T-helper 2 cell treated with Interferon-gamma antibody and Interleukin-4, amounts not matched to agents 5 μg/mL and 100 μg/mL, for 36 hours (primary cell): ENCODE data around the gene ACBD5.
A peak's percentile ranks its signal among the peaks of the same experiment; 100 is the strongest.
"Not testable (repeated sequence)": the region's sequence is repeated elsewhere in the genome, so short reads cannot be mapped to it uniquely, and the experiment has no call there.

Source experiments
- DNase-seq: peaks from one replicate; pipeline ENCODE4 v3.0.0; 2021; ENCODE audit warnings: low spot score
- H3K27ac Mint-ChIP-seq: one replicate; pipeline ENCODE4 v1.8.0; 2021; ENCODE audit warnings: mild to moderate bottlenecking, mixed read lengths
- H3K27me3 Mint-ChIP-seq: one replicate; pipeline ENCODE4 v1.8.0; 2021; ENCODE audit warnings: low read depth, mixed read lengths
- H3K36me3 Mint-ChIP-seq: one replicate; pipeline ENCODE4 v1.8.0; 2021; ENCODE audit warnings: low read depth, mixed read lengths
- H3K4me1 Mint-ChIP-seq: one replicate; pipeline ENCODE4 v1.8.0; 2021; ENCODE audit warnings: low read depth, mixed read lengths
- H3K4me3 Mint-ChIP-seq: one replicate; pipeline ENCODE4 v1.8.0; 2022; ENCODE audit warnings: mild to moderate bottlenecking, moderate library complexity, mixed read lengths
- H3K9me3 Mint-ChIP-seq: one replicate; pipeline ENCODE4 v1.8.0; 2021; ENCODE audit warnings: mixed read lengths

ACBD5 gene

DNA sequence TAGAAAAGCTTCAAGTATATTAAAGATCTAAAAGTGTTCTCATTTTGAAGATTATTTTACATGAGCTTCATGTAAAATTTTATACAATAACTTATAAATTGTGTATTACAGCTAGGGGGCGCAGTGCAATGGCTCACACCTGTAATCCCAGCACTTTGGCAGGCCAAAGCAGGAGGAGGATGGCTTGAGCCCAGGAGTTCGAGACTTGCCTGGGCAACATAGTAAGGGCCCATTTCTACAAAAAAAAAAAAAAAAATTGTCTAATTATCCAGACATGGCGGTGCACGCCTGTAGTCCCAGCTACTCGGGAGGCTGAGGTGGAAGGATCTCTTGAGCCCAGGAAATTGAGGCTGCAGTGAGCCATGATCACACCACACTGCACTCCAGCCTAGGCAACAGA lies 16.6 kb downstream of the ACBD5 start:
- Mint-ChIP-seq H3K4me1 (peaks cover 11% of the 10 kb centered on the region), H3K4me3 (no peak overlapping the region), H3K36me3 (peaks cover 18% of the 10 kb centered on the region), H3K27ac (no peak overlapping the region), H3K27me3 (no peaks in the 10 kb centered on the region), H3K9me3 (no peaks in the 10 kb centered on the region)
- peak; percentile 10 for DNase-seq

DNA sequence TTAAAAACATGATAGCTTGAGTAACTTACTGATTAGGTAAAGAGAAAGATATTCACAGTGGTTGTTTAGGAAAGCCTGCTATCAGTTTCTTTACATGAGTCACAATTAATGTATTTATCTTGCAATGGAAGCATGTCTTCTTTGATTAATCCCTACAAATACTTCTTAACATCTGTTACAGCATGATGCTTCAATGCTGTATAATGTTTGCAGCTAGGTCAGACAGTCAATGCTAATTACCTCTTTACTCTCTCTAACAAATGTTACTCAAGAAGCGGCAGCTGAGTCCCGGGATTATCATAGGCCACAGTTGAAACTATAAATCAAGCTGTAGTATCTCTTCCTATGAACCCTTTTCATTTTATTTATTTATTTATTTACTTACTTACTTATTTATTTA lies 33.2 kb downstream of the ACBD5 start:
- Mint-ChIP-seq H3K27me3 (no peaks in the 10 kb centered on the region), H3K4me3 (no peak overlapping the region), H3K27ac (no peak overlapping the region), H3K4me1 (no peaks in the 10 kb centered on the region), H3K9me3 (no peaks in the 10 kb centered on the region), H3K36me3 (peaks cover 30% of the 10 kb centered on the region)
- no peak for DNase-seq

DNA sequence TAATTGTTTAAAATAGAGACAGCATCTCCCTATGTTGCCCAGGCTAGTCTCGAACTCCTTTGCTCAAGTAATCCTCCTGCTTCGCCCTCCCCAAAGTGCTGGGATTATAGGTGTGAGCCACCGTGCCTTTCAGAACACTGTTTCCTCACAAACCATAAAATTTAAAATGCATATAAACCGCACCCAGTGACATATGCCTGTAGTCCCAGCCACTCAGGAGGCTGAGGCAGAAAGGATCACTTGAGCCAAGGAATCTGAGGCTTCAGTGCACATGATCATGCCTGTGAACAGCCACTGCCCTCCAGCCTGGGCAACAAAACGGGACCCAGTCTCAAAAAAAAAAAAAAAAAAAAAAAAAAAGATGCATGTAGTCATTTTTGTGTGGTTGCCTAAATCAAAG lies 36.8 kb downstream of the ACBD5 start:
- Mint-ChIP-seq H3K27me3 (no peaks in the 10 kb centered on the region), H3K4me3 (no peak overlapping the region), H3K9me3 (no peaks in the 10 kb centered on the region), H3K36me3 (peaks cover 17% of the 10 kb centered on the region), H3K27ac (no peak overlapping the region), H3K4me1 (no peaks in the 10 kb centered on the region)
- no peak for DNase-seq

DNA sequence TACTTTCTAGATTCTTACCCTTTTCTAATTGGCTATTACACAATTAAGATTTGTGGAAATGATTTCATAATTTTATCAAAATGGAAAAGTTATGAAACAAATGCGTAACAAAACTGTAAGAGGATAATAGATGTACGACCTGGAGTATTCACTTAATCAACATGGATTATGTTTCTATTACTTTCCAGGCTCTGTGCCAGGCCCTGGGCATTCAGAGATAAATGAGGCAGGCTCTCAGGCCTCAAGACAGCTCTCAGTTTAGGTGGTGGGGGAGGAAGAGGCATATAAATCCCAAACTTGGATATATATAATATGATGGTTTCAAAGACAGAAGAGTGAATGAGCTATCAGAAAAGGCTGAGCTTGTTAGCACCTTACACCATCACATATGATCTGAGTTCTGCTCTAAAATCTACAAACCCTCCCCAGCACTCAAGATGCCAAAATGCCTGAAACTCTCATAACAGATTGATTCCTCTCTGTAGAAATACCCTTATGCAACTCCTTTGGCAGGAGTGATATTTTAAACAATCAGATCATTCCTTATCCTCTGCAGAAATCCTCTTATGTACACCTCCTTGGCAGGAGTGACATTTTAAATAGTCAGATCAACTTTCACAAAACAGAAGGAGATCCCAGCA lies 42.5 kb downstream of the ACBD5 start:
- Mint-ChIP-seq H3K27ac (no peak overlapping the region), H3K4me3 (no peak overlapping the region)

DNA sequence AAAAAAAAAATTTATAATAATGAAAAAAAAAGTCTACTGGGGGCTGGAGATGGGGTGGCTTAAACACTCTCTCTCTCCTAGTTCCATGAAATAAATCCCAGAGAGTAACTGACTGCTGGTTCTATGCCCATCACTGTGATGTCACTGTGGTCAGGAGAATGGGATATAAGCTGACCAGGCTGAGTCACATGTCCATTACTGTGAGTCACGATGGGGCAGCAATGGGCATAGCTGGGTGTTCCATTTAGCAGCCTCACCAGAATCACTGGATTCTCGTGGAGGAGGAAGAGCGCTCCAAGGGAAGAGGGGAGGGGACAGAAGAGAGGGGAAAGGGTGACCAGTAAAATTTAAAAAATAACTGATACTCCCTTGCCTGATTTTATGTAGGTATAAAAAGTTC lies 48.3 kb downstream of the ACBD5 start:
- Mint-ChIP-seq H3K9me3 (no peaks in the 10 kb centered on the region), H3K36me3 (peaks cover 2% of the 10 kb centered on the region), H3K27ac (no peak overlapping the region), H3K4me3 (no peak overlapping the region), H3K27me3 (no peaks in the 10 kb centered on the region), H3K4me1 (no peaks in the 10 kb centered on the region)
- DNase-seq = no peak

More for the DNA sequence above, 42.5 kb downstream of the ACBD5 start:
- DNase-seq = no peak
- no peaks in the 10 kb centered on the region for H3K9me3 Mint-ChIP-seq
- no peaks in the 10 kb centered on the region for H3K4me1 Mint-ChIP-seq
- H3K36me3 Mint-ChIP-seq = peaks cover 12% of the 10 kb centered on the region
- no peaks in the 10 kb centered on the region for H3K27me3 Mint-ChIP-seq

DNA sequence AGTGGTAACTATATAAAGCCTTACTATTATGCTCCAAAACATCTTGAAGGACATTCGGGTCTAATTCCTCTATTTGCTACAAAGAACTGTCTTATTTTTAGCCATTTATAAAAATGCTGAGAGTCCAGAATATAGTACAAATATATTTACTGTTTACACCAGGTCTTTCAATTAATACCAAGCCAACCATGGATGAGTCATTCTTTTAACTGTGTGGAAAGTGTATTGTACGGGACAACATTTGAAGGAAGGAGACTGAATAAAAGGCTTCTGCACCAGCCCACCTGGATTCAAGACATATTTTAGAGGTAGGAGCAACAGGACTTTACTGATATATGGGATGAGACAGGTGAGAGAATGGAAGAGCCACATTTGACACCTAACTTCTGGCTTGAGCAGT lies 50.1 kb downstream of the ACBD5 start:
- no peaks in the 10 kb centered on the region for H3K4me1 Mint-ChIP-seq
- DNase-seq = no peak
- H3K27ac Mint-ChIP-seq = no peak overlapping the region
- no peaks in the 10 kb centered on the region for H3K27me3 Mint-ChIP-seq
- H3K4me3 Mint-ChIP-seq = no peak overlapping the region
- H3K36me3 Mint-ChIP-seq = peaks cover 8% of the 10 kb centered on the region
- no peaks in the 10 kb centered on the region for H3K9me3 Mint-ChIP-seq

DNA sequence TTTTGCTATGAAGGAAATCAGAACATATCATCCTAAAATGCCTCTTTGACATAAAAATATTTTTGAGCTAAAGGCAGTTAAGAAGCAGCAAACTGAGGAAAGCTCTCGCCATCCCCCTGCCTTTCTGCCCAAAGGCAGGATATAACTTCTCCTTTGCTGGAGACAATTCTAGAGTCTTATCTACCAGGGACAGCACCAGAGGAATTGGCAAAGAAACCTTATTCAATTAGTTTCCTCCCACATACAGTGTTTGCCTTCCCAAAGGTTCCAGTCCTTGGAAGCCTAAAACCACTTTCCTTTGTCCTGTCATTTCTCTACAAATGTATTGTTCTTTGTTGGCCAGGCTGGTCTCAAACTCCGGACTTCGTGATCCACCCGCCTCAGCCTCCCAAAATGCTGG lies 51.7 kb downstream of the ACBD5 start:
- Mint-ChIP-seq H3K27me3 (no peaks in the 10 kb centered on the region), H3K27ac (no peak overlapping the region), H3K4me3 (no peak overlapping the region), H3K9me3 (no peaks in the 10 kb centered on the region), H3K36me3 (peaks cover 19% of the 10 kb centered on the region), H3K4me1 (no peaks in the 10 kb centered on the region)
- no peak for DNase-seq

DNA sequence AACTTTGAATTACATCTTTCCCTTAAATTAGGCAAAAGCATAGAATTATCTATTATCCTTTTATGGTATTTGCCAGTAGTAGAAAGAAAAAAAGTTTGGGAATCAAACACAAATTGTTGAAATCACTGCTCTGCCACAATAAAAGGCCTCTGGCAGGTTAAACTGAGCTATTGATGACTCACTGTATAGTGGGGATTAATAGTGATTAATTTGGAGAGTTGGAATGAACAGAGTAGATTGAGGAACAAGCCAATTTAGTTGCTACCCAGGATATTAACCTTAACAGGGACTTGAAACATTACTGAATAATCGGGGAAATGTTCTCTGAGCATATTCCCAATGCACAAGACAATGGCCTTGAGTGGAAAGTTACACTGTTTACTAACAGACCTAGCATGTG lies 52.3 kb downstream of the ACBD5 start:
- H3K4me1 Mint-ChIP-seq = no peaks in the 10 kb centered on the region
- H3K27me3 Mint-ChIP-seq = no peaks in the 10 kb centered on the region
- H3K27ac Mint-ChIP-seq = no peak overlapping the region
- H3K9me3 Mint-ChIP-seq = no peaks in the 10 kb centered on the region
- no peak for DNase-seq
- no peak overlapping the region for H3K4me3 Mint-ChIP-seq
- peaks cover 20% of the 10 kb centered on the region for H3K36me3 Mint-ChIP-seq

DNA sequence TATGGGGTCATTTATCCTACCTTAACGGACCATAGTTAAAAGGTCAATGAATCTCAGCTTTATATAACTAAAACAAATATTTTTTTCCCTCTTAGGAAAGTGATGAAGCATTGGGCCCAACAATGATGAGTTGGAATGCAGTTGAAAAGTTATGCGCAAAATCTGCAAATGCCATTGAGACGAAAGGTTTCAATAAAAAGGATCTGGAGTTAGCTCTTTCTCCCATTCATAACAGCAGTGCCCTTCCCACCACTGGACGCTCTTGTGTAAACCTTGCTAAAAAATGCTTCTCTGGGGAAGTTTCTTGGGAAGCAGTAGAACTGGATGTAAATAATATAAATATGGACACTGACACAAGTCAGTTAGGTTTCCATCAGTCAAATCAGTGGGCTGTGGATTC lies 70.7 kb downstream of the ACBD5 start:
- Mint-ChIP-seq H3K36me3 (peaks cover 41% of the 10 kb centered on the region), H3K27me3 (no peaks in the 10 kb centered on the region), H3K4me1 (peaks cover 5% of the 10 kb centered on the region), H3K27ac (no peak overlapping the region), H3K4me3 (no peak overlapping the region), H3K9me3 (no peaks in the 10 kb centered on the region)
- no peak for DNase-seq

DNA sequence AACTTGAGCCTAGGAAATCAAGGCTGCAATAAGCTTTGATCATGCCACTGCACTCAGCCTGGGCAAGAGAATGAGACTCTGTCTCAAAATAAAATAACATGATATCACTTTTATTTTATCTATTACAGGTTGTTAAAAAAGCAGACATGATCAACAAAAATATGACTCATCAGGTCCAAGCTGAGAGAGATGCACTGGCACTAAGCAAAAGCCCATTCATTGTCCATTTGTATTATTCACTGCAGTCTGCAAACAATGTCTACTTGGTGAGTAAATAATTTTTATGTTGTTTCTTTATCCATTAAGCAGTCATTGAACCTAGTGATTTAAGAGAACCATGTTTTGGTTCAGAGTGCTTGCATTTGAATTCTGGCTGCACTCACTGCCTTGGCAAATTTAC lies 82.2 kb downstream of the ACBD5 start:
- Mint-ChIP-seq H3K9me3 (no peaks in the 10 kb centered on the region), H3K4me3 (peak overlapping the region; percentile 95), H3K4me1 (peaks cover 18% of the 10 kb centered on the region), H3K27ac (peak overlapping the region; percentile 65), H3K36me3 (peaks cover 43% of the 10 kb centered on the region), H3K27me3 (no peaks in the 10 kb centered on the region)
- no peak for DNase-seq

DNA sequence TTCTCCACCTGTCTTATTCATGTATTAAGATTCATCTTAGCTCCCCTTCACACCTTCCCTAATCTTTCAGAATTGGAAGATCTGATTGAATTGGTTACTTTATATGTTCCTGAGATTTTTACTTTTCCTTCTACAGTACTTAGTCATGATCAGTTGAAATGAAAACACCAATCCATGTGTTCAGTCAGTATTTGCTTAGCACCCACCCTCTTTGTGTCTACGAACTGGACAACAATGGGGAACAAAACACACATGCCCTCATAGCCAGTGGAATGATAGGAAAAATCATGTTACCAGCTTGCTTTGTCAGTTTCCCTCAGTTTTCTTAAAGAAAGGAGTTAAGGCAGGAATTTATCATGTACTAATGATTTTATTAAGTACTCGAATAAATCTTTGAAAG lies 83.4 kb downstream of the ACBD5 start:
- peaks cover 48% of the 10 kb centered on the region for H3K36me3 Mint-ChIP-seq
- peaks cover 28% of the 10 kb centered on the region for H3K4me1 Mint-ChIP-seq
- H3K9me3 Mint-ChIP-seq = no peaks in the 10 kb centered on the region
- DNase-seq = no peak
- peak overlapping the region; percentile 95 for H3K4me3 Mint-ChIP-seq
- peak overlapping the region; percentile 99 for H3K27ac Mint-ChIP-seq
- H3K27me3 Mint-ChIP-seq = no peaks in the 10 kb centered on the region

DNA sequence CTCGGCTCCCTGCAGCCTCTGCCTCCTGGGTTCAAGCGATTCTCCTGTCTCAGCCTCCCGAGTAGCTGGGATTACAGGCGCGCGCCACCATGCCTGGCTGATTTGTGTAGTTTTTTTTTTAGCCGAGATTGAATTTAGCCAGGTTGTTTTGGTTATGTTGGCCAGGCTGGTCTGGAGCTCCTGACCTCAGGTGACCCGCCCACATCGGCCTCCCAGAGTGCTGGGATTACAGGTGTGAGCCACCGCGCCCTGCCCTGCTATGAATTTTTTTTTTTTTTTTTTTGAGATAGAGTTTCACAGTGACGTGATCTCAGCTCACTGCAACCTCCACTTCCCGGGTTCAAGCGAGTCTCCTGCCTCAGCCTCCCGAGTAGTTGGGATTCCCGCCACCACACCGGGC lies 84.0 kb downstream of the ACBD5 start:
- H3K36me3 Mint-ChIP-seq = peaks cover 45% of the 10 kb centered on the region
- peak overlapping the region; percentile 95 for H3K4me3 Mint-ChIP-seq
- peaks cover 29% of the 10 kb centered on the region for H3K4me1 Mint-ChIP-seq
- H3K9me3 Mint-ChIP-seq, H3K27me3 Mint-ChIP-seq, DNase-seq: not testable (repeated sequence)
- H3K27ac Mint-ChIP-seq = peak overlapping the region; percentile 99

DNA sequence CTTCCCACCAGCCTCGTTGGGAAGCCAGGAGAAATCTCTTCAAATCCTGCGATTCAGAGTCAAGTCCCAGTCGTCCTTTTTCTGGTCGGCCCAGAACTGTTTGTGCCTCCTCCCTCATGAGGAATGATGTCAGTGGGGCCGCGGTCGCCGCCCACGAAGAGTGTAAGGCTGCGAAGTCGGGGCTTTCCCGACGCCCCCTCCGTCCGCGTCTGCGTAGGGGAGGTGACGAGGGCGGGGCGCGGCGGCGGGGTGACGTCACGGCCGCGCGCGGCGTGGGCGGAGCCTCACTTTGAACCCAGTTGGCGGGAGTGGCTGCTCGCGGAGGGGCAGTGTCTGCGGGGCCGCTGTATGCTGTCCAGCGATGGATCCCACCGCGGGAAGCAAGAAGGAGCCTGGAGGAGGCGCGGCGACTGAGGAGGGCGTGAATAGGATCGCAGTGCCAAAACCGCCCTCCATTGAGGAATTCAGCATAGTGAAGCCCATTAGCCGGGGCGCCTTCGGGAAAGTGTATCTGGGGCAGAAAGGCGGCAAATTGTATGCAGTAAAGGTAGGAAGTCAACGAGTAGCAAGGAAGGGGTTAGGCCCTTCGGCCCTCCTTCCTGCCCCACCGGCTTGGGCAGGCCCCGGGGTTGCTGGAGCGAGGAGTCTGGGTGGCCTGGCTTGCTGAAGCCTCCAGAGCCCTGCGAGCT lies 85.4 kb downstream of the ACBD5 start, which contains the start of gene MASTL:
Gene MASTL, plus strand, starts transcription at position 287 of the 689 bp plus-strand sequence. Its CDS starts 75 bp downstream, at position 362.
- Mint-ChIP-seq H3K4me3 (peak within 1 kb of the TSS; percentile 95), H3K27me3 (no peaks in the 10 kb centered on the region), H3K4me1 (peaks cover 31% of the 10 kb centered on the region), H3K36me3 (peaks cover 43% of the 10 kb centered on the region), H3K9me3 (no peaks in the 10 kb centered on the region), H3K27ac (peak within 1 kb of the TSS; percentile 99)
- peak; percentile 94 for DNase-seq

DNA sequence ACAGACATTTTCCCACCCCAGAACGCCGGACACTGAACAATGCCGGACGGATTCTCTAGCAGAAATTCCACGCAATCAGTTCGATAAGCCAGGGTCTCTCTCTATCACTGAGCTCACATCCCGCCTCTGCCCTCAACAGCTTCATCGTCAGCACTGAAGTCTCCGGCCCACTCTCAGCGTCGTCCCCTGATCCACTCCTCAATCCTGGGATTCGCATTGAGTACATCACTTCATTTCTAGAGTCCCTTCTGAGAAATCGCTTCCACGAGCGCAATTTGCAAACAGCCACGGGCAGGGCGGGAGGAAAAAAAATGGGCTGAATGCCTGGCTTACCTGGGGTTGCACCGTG lies 86.8 kb downstream of the ACBD5 start:
- no peak for DNase-seq
- Mint-ChIP-seq H3K4me1 (peaks cover 36% of the 10 kb centered on the region), H3K36me3 (peaks cover 44% of the 10 kb centered on the region), H3K4me3 (peak overlapping the region; percentile 95), H3K9me3 (no peaks in the 10 kb centered on the region), H3K27ac (peak overlapping the region; percentile 99), H3K27me3 (no peaks in the 10 kb centered on the region)

DNA sequence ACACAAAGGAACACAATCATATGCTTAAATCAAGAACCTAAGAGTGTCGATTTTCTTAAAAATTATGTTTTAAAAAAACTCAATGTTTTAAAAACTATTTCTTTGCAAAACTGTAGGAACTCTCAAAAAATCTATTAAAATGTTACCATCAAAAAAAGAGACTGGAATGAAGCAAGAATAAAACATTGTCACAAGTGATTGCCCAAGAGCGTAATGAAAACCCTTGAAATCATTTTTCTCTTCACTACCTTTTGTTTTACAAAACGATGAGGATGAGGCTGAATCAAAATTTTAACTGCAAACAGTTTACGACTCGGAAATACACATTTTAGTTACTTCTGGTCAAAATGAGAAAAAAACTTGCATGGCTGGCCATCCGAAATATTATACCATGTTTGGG lies 87.3 kb downstream of the ACBD5 start:
- Mint-ChIP-seq H3K9me3 (no peaks in the 10 kb centered on the region), H3K36me3 (peaks cover 41% of the 10 kb centered on the region), H3K4me1 (peaks cover 34% of the 10 kb centered on the region), H3K27me3 (no peaks in the 10 kb centered on the region), H3K27ac (peak overlapping the region; percentile 99), H3K4me3 (peak overlapping the region; percentile 95)
- no peak for DNase-seq
